Measurements from ENCODE around the gene TEX52. TPM values are rescaled to one million over a fixed set of nuclear protein-coding genes. Genes with fewer than 3 reads are reported as not detected.
A peak's percentile ranks its signal among the peaks of the same experiment; 100 is the strongest.

The TEX52 gene
- total RNA-seq, 1 donor from 2014 or later, result not detected

DNA sequence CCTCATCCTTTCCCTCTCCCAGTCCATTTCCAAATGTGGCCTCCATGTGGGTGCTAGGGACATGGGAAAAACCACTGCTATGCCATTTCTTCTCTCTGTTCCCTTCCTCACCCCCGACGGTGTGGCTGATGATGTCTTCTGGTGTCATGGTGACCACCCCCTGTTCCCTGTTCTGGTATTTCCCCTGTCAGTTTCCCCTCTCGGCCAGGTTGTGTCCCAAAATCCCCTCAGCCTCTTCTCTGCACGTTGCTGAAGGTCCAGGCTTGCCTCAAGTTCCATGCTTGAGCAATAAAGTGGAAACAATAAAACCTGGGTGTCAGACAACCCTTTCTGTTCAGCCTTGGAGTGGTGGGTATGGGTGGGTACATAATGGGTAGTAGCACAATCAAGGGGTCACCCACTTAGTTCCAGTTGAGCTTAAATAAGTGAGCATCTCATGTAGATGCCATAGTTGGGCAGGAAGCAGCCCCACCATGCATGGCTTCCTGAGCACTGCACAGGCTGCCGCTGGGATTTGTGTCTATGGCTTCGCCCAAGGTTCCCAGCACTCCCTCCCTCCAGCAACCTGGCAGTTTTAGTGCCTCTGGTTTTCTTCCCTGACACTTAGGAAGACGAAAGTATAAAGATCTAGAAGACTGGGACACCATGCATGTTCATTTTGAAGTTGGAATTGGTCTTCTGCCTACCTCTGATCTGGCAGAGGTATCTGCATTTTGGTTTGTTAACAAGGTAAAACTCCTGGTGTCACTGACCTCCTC lies 53.0 kb downstream of the TEX52 start:
- Histone ChIP-seq H3K36me3 (ENCODE audit: control insufficient read depth in 3 of 3, insufficient read depth in 3 of 3, low read length in 3 of 3) (peaks cover 39 to 69% (median 63%) of the 10 kb centered on the region in 3 donors), H3K9me3 (ENCODE audit: control insufficient read depth in 3 of 3, low read length in 3 of 3) (no peaks in the 10 kb centered on the region), H3K4me1 (ENCODE audit: control insufficient read depth in 3 of 3, insufficient read depth in 3 of 3, low read length in 3 of 3) (peaks cover 7 to 16% (median 10%) of the 10 kb centered on the region in 3 donors), H3K27ac (ENCODE audit: low read depth, low read length) (no peak overlapping the region), H3K9ac (ENCODE audit: low read depth in 1 of 3, low read length in 3 of 3) (no peak overlapping the region), H3K27me3 (ENCODE audit: control insufficient read depth in 3 of 3, insufficient read depth in 3 of 3, low read length in 3 of 3) (no peaks in the 10 kb centered on the region), H3K4me3 (ENCODE audit: low read length in 3 of 3) (no peak overlapping the region)

DNA sequence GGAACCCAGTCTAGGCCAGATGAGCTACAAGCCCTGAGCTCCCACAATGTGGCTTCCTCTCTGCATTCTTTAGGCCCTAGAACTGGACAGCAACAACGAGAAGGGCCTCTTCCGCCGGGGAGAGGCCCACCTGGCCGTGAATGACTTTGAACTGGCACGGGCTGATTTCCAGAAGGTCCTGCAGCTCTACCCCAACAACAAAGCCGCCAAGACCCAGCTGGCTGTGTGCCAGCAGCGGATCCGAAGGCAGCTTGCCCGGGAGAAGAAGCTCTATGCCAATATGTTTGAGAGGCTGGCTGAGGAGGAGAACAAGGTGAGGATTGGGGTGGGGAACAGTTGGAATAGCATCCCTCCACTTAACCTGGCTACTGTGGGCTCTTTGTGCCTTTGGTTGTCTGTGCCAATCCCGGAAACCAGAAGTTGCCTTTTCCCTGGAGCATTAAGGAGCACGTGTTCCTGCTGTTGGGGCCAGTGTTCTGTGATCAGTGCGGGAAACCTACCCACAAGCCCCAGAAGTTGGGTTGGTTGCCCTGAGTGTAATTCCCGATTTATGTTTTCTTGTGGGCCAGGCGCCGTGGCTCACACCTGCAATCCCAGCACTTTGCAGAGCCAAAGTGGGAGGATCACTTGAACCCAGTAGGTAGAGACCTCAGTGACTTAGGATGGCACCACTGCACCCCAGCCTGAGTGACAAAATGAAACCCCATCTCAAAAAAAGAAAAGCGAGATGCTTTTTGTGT lies 55.6 kb downstream of the TEX52 start:
- Histone ChIP-seq H3K4me1 (ENCODE audit: control insufficient read depth in 3 of 3, insufficient read depth in 3 of 3, low read length in 3 of 3) (peaks cover 23 to 33% (median 27%) of the 10 kb centered on the region in 3 donors), H3K4me3 (ENCODE audit: low read length in 3 of 3) (no peak overlapping the region), H3K27ac (ENCODE audit: low read depth, low read length) (no peak overlapping the region), H3K27me3 (ENCODE audit: control insufficient read depth in 3 of 3, insufficient read depth in 3 of 3, low read length in 3 of 3) (no peaks in the 10 kb centered on the region), H3K9me3 (ENCODE audit: control insufficient read depth in 3 of 3, low read length in 3 of 3) (no peaks in the 10 kb centered on the region), H3K36me3 (ENCODE audit: control insufficient read depth in 3 of 3, insufficient read depth in 3 of 3, low read length in 3 of 3) (peaks cover 52 to 79% (median 78%) of the 10 kb centered on the region in 3 donors), H3K9ac (ENCODE audit: low read depth in 1 of 3, low read length in 3 of 3) (peak overlapping the region in 1 of 3 donors; percentile 36)

DNA sequence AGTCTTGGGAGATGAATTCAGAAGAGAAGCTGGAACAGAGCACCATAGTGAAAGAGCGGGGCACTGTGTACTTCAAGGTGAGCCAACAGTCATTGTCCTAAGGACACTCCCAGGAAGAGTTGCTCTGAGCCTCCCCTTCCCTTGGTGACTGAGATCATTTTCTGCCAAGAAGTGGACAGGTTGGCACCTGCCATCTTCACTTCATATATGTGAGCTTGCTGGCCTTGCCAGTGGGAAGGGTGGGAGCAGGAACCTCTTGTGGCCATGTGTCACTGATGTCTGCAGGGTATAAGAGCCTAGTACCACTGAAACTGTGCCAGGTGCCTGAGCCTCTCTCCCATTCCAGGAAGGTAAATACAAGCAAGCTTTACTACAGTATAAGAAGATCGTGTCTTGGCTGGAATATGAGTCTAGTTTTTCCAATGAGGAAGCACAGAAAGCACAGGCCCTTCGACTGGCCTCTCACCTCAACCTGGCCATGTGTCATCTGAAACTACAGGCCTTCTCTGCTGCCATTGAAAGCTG lies 56.7 kb downstream of the TEX52 start:
- Histone ChIP-seq H3K36me3 (ENCODE audit: control insufficient read depth in 3 of 3, insufficient read depth in 3 of 3, low read length in 3 of 3) (peaks cover 52 to 78% (median 72%) of the 10 kb centered on the region in 3 donors), H3K9ac (ENCODE audit: low read depth in 1 of 3, low read length in 3 of 3) (no peak overlapping the region), H3K4me1 (ENCODE audit: control insufficient read depth in 3 of 3, insufficient read depth in 3 of 3, low read length in 3 of 3) (peaks cover 27 to 36% (median 32%) of the 10 kb centered on the region in 3 donors), H3K4me3 (ENCODE audit: low read length in 3 of 3) (no peak overlapping the region), H3K27me3 (ENCODE audit: control insufficient read depth in 3 of 3, insufficient read depth in 3 of 3, low read length in 3 of 3) (no peaks in the 10 kb centered on the region), H3K9me3 (ENCODE audit: control insufficient read depth in 3 of 3, low read length in 3 of 3) (no peaks in the 10 kb centered on the region), H3K27ac (ENCODE audit: low read depth, low read length) (no peak overlapping the region)

Other genes starting within 250 kb of the TEX52 start
- gene FKBP4, start 62.1 kb downstream of the TEX52 start, total RNA-seq, result 27.1 TPM
- gene ITFG2, start 44.4 kb downstream of the TEX52 start, total RNA-seq, result 18.8 TPM
- gene NRIP2, start 22.0 kb downstream of the TEX52 start, total RNA-seq, result 1.0 TPM
- 0.52 TPM for gene FOXM1, start 20.1 kb upstream of the TEX52 start, total RNA-seq
- gene RHNO1, start 20.2 kb upstream of the TEX52 start, total RNA-seq, result 10.4 TPM
- 23.5 TPM for gene TULP3, start 33.9 kb upstream of the TEX52 start, total RNA-seq
- 30.3 TPM for gene TEAD4, start 102.4 kb upstream of the TEX52 start, total RNA-seq
- 66.3 TPM for gene TSPAN9, start 220.3 kb upstream of the TEX52 start, total RNA-seq